ENCODE results near the gene CACNA1S.

Gene CACNA1S

GRCh38 chr1:201023517-201023902 is 88.7 kb downstream of the CACNA1S start, which contains the start of gene KIF21B:
TSS of gene KIF21B (minus strand) at chr1:201023714. CDS start at chr1:201023383, 331 bp downstream.
- H4K20me1 ChIP-seq (ENCODE audit: insufficient read depth, low read length), result no peaks in the 10 kb centered on the region
- H3K4me1 ChIP-seq (ENCODE audit: low read length), result peaks cover 66% of the 10 kb centered on the region
- peak; percentile 95 for DNase-seq
- no peak for TF ChIP-seq EZH2phosphoT487 (IDR thresholded peaks at IDR 0.05; ENCODE audit: low read length)
- TF ChIP-seq, protein P1, sequence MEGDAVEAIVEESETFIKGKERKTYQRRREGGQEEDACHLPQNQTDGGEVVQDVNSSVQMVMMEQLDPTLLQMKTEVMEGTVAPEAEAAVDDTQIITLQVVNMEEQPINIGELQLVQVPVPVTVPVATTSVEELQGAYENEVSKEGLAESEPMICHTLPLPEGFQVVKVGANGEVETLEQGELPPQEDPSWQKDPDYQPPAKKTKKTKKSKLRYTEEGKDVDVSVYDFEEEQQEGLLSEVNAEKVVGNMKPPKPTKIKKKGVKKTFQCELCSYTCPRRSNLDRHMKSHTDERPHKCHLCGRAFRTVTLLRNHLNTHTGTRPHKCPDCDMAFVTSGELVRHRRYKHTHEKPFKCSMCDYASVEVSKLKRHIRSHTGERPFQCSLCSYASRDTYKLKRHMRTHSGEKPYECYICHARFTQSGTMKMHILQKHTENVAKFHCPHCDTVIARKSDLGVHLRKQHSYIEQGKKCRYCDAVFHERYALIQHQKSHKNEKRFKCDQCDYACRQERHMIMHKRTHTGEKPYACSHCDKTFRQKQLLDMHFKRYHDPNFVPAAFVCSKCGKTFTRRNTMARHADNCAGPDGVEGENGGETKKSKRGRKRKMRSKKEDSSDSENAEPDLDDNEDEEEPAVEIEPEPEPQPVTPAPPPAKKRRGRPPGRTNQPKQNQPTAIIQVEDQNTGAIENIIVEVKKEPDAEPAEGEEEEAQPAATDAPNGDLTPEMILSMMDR (IDR thresholded peaks at IDR 0.05; ENCODE audit: low read length), result no peak
- no peak for TF ChIP-seq EZH2 (optimal IDR thresholded peaks at IDR 0.05; ENCODE audit: low read depth, low read length)
- peak within 1 kb of the TSS; percentile 72 for H3K9ac ChIP-seq (ENCODE audit: low read length)
- H3K27me3 ChIP-seq (replicated peaks; ENCODE audit: insufficient read depth, low read length), result no peaks in the 10 kb centered on the region
- H3K36me3 ChIP-seq (replicated peaks; ENCODE audit: insufficient read depth, low read length), result no peaks in the 10 kb centered on the region
- peak within 1 kb of the TSS; percentile 61 for H2AFZ ChIP-seq (ENCODE audit: low read length)
- peaks cover 38% of the 10 kb centered on the region for H3K79me2 ChIP-seq (ENCODE audit: low read length)
- H3K27ac ChIP-seq (ENCODE audit: low read length), result peak within 1 kb of the TSS; percentile 95; the same call in 1 of the 2 replicates
- H3F3A ChIP-seq (ENCODE audit: insufficient read depth, low read length), result peaks cover 47% of the 10 kb centered on the region
- H3K4me3 ChIP-seq (ENCODE audit: low read length), result peak within 1 kb of the TSS; percentile 73
- H3K9me3 ChIP-seq (replicated peaks; ENCODE audit: insufficient read depth, low read length), result no peaks in the 10 kb centered on the region
- no peaks in the 10 kb centered on the region for H3K9me2 ChIP-seq (replicated peaks; ENCODE audit: insufficient read depth, low read length)
- peak within 1 kb of the TSS; percentile 95 for H3K4me2 ChIP-seq (ENCODE audit: low read depth, low read length)

DNA sequence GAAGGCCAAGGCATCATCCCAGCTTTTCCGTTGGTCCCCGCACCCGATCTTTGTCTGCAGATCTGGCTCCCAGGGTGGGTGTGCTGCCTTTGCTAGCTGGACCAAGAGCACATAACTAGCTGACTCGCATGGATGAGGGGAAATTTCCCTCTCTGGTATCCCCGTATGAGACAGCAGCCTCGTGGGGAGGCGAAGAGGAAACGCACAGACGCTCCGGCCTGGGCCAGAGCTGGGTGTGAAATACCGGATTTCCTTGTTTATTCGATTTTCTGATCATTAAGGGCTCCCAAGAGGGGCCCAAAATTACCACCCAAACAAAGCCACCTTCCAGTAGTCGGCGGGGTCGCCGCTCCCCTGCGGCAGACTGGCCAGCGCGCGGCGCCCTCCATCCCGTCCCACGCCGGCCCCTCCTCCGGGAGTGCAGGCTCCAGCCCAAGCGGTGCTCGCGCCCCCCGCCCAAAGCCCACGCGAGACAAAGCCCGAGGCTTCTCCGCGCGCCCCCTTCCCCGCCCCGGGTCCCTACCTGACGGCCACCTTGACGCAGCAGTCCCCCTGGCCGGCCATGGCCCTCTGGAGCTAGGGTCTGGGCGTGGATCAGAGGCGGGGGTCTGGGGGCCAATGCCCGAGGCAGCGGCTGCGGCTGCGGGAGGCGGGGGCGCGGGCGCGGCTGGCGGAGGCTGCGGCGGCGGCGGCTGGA is 89.3 kb downstream of the CACNA1S start:
- H3K9me2 ChIP-seq (replicated peaks; ENCODE audit: insufficient read depth, low read length), result no peaks in the 10 kb centered on the region
- TF ChIP-seq EZH2 (optimal IDR thresholded peaks at IDR 0.05; ENCODE audit: low read depth, low read length) (no peak), EZH2phosphoT487 (IDR thresholded peaks at IDR 0.05; ENCODE audit: low read length) (no peak)
- TF ChIP-seq, protein P1 (IDR thresholded peaks at IDR 0.05; ENCODE audit: low read length), result peak; percentile 24
- H3K9me3 ChIP-seq (replicated peaks; ENCODE audit: insufficient read depth, low read length), result no peaks in the 10 kb centered on the region
- H3K4me1 ChIP-seq (ENCODE audit: low read length), result peaks cover 71% of the 10 kb centered on the region
- H3K4me3 ChIP-seq (ENCODE audit: low read length), result peak overlapping the region; percentile 73
- H3K79me2 ChIP-seq (ENCODE audit: low read length), result peaks cover 43% of the 10 kb centered on the region
- H3K27ac ChIP-seq (ENCODE audit: low read length), result peak overlapping the region; percentile 95; the same call in 1 of the 2 replicates
- H2AFZ ChIP-seq (ENCODE audit: low read length), result peak overlapping the region; percentile 61
- no peaks in the 10 kb centered on the region for H3K27me3 ChIP-seq (replicated peaks; ENCODE audit: insufficient read depth, low read length)
- peak overlapping the region; percentile 95 for H3K4me2 ChIP-seq (ENCODE audit: low read depth, low read length)
- H3F3A ChIP-seq (ENCODE audit: insufficient read depth, low read length), result peaks cover 47% of the 10 kb centered on the region
- no peaks in the 10 kb centered on the region for H3K36me3 ChIP-seq (replicated peaks; ENCODE audit: insufficient read depth, low read length)
- no peaks in the 10 kb centered on the region for H4K20me1 ChIP-seq (ENCODE audit: insufficient read depth, low read length)
- DNase-seq, result peak; percentile 58
- peak overlapping the region; percentile 72 for H3K9ac ChIP-seq (ENCODE audit: low read length)

- H3K4me2 ChIP-seq (ENCODE audit: low read depth, low read length), result peak overlapping the region; percentile 95
- peaks cover 47% of the 10 kb centered on the region for H3F3A ChIP-seq (ENCODE audit: insufficient read depth, low read length)
- no peaks in the 10 kb centered on the region for H4K20me1 ChIP-seq (ENCODE audit: insufficient read depth, low read length)
- peaks cover 49% of the 10 kb centered on the region for H3K79me2 ChIP-seq (ENCODE audit: low read length)
- peak overlapping the region; percentile 61 for H2AFZ ChIP-seq (ENCODE audit: low read length)
- TF ChIP-seq EZH2 (optimal IDR thresholded peaks at IDR 0.05; ENCODE audit: low read depth, low read length), result no peak
- no peak for TF ChIP-seq EZH2phosphoT487 (IDR thresholded peaks at IDR 0.05; ENCODE audit: low read length)
- TF ChIP-seq, protein P1 (IDR thresholded peaks at IDR 0.05; ENCODE audit: low read length), result no peak
- peak overlapping the region; percentile 95; the same call in 1 of the 2 replicates for H3K27ac ChIP-seq (ENCODE audit: low read length)
- peak overlapping the region; percentile 72 for H3K9ac ChIP-seq (ENCODE audit: low read length)
- DNase-seq, result no peak
- peaks cover 73% of the 10 kb centered on the region for H3K4me1 ChIP-seq (ENCODE audit: low read length)
- H3K36me3 ChIP-seq (replicated peaks; ENCODE audit: insufficient read depth, low read length), result no peaks in the 10 kb centered on the region
- no peaks in the 10 kb centered on the region for H3K9me3 ChIP-seq (replicated peaks; ENCODE audit: insufficient read depth, low read length)
- H3K27me3 ChIP-seq (replicated peaks; ENCODE audit: insufficient read depth, low read length), result no peaks in the 10 kb centered on the region
- H3K9me2 ChIP-seq (replicated peaks; ENCODE audit: insufficient read depth, low read length), result no peaks in the 10 kb centered on the region
- peak overlapping the region; percentile 73 for H3K4me3 ChIP-seq (ENCODE audit: low read length)
These were observed 89.8 kb downstream of the CACNA1S start for GRCh38 chr1:201022493-201022819.

Measured in MM.1S (cell line).